Measurements from ENCODE around the gene GARNL3. TPM values are rescaled to one million over a fixed set of nuclear protein-coding genes. Genes with fewer than 3 reads are reported as not detected.

The GARNL3 gene
- polyA plus RNA-seq (ENCODE audit: insufficient read length in 3 of 3) = 10 to 100 TPM; 12.0 to 14.6 (median 13.7) TPM

GRCh38 chr9:127264462-127265219 is at the start of gene GARNL3:
GARNL3 (plus strand) TSS chr9:127264774; CDS start chr9:127264878, 104 bp downstream.
- no peak for DNase-seq (ENCODE audit: low read depth in 3 of 3, low spot score in 2 of 3)

- DNase-seq (ENCODE audit: low read depth in 3 of 3, low spot score in 2 of 3) = no peak
Observed at GRCh38 chr9:127215268-127216209, 49.0 kb upstream of the GARNL3 start.

GRCh38 chr9:127216210-127216887 is 48.2 kb upstream of the GARNL3 start:
- no peak for DNase-seq (ENCODE audit: low read depth in 3 of 3, low spot score in 2 of 3)

GRCh38 chr9:127216888-127217217 is 47.7 kb upstream of the GARNL3 start:
- DNase-seq (ENCODE audit: low read depth in 3 of 3, low spot score in 2 of 3) = no peak

GRCh38 chr9:127218818-127219217 is 45.8 kb upstream of the GARNL3 start:
- DNase-seq (ENCODE audit: low read depth in 3 of 3, low spot score in 2 of 3) = no peak

- DNase-seq (ENCODE audit: low read depth in 3 of 3, low spot score in 2 of 3) = no peak
Observed at GRCh38 chr9:127219520-127219919, 45.1 kb upstream of the GARNL3 start.

- DNase-seq (ENCODE audit: low read depth in 3 of 3, low spot score in 2 of 3) = no peak
Observed at GRCh38 chr9:127221695-127222094, 42.9 kb upstream of the GARNL3 start.

- DNase-seq (ENCODE audit: low read depth in 3 of 3, low spot score in 2 of 3) = no peak
Observed at GRCh38 chr9:127222388-127223095, 42.0 kb upstream of the GARNL3 start.

- no peak for DNase-seq (ENCODE audit: low read depth in 3 of 3, low spot score in 2 of 3)
Observed at GRCh38 chr9:127223266-127223665, 41.3 kb upstream of the GARNL3 start.

- DNase-seq (ENCODE audit: low read depth in 3 of 3, low spot score in 2 of 3) = no peak
Observed at GRCh38 chr9:127223810-127224177, 40.8 kb upstream of the GARNL3 start.

- DNase-seq (ENCODE audit: low read depth in 3 of 3, low spot score in 2 of 3) = peak; percentile 58 to 84 (median 83)
Observed at GRCh38 chr9:127224178-127224882, 40.2 kb upstream of the GARNL3 start.

- DNase-seq (ENCODE audit: low read depth in 3 of 3, low spot score in 2 of 3) = peak; percentile 52 to 85 (median 81)
Observed at GRCh38 chr9:127224883-127225739, 39.5 kb upstream of the GARNL3 start.

- DNase-seq (ENCODE audit: low read depth in 3 of 3, low spot score in 2 of 3) = no peak
Observed at GRCh38 chr9:127225801-127226625, 38.6 kb upstream of the GARNL3 start.

- no peak for DNase-seq (ENCODE audit: low read depth in 3 of 3, low spot score in 2 of 3)
Observed at GRCh38 chr9:127229691-127230417, 34.7 kb upstream of the GARNL3 start.

- no peak for DNase-seq (ENCODE audit: low read depth in 3 of 3, low spot score in 2 of 3)
Observed at GRCh38 chr9:127231666-127232065, 32.9 kb upstream of the GARNL3 start.

GRCh38 chr9:127232833-127233549 is 31.6 kb upstream of the GARNL3 start:
- no peak for DNase-seq (ENCODE audit: low read depth in 3 of 3, low spot score in 2 of 3)

- no peak for DNase-seq (ENCODE audit: low read depth in 3 of 3, low spot score in 2 of 3)
Observed at GRCh38 chr9:127233550-127233949, 31.0 kb upstream of the GARNL3 start.
